BLaER1 (cell line): ENCODE data around the gene CELSR3.

Source experiments
- H3K27ac ChIP-seq: shearing (Covaris generic); formaldehyde crosslinking; 2 replicates; pipeline ENCODE4 v1.8.1; 2022
- H3K27me3 ChIP-seq: shearing (Covaris generic); formaldehyde crosslinking; 2 replicates; pipeline ENCODE4 v1.8.1; 2022
- H3K36me3 ChIP-seq: shearing (Covaris generic); formaldehyde crosslinking; 2 replicates; pipeline ENCODE4 v1.8.1; 2022
- H3K4me1 ChIP-seq: shearing (Covaris generic); formaldehyde crosslinking; 2 replicates; pipeline ENCODE4 v1.8.1; 2022
- H3K4me2 ChIP-seq: shearing (Covaris generic); formaldehyde crosslinking; 2 replicates; pipeline ENCODE4 v1.8.1; 2022
- H3K4me3 ChIP-seq: shearing (Covaris generic); formaldehyde crosslinking; 2 replicates; pipeline ENCODE4 v1.8.1; 2022
- H3K9ac ChIP-seq: shearing (Covaris generic); formaldehyde crosslinking; 2 replicates; pipeline ENCODE4 v1.8.1; 2022
- H3K9me3 ChIP-seq: shearing (Covaris generic); formaldehyde crosslinking; 2 replicates; pipeline ENCODE4 v1.8.1; 2022
- H4K20me1 ChIP-seq: shearing (Covaris generic); formaldehyde crosslinking; 2 replicates; pipeline ENCODE4 v1.8.1; 2022
- Cebpa-rat ChIP-seq: shearing (Covaris generic); IDR thresholded peaks from 2 replicates; pipeline ENCODE4 v1.8.1; 2022

Gene CELSR3

DNA sequence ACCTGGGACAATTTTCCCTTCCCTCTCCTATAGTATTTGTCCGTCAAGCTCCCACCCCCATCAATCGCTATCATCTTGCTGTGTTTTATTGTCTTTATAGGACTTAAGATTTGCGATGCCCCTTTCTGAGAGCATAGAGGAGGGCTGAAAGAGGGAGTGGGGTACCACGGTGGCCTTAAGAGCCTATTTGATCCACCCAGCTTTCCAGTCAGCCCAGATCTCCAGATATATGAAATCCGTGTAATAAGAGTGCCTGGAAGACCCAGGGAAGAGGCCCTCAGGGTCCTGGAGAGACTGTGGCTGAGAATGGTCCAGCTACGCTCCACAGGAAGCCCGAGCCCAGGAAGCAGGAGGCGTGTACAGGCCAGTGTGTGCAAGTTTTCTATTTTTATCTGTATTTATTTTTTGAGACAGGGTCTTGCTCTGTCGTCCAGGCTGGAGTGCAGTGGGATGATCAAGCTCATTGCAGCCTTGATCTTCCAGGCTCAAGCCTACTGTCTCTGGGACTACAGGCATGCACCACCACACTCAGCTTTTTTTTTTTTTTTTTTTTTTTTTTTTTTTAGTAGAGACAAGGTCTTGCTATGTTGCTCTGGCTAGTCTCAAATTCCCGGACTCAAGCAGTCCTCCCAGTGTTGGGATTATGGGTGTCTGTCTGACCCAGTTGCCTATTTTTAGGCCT, 24.0 kb upstream of the CELSR3 start:
- H3K36me3 ChIP-seq: peaks cover 65% of the 10 kb centered on the region
- peaks cover 77% of the 10 kb centered on the region for H4K20me1 ChIP-seq
- no peak overlapping the region for H3K27ac ChIP-seq
- peak overlapping the region; percentile 63 for H3K9ac ChIP-seq
- peak overlapping the region; percentile 97 for H3K4me2 ChIP-seq
- no peak for TF ChIP-seq Cebpa-rat
- no peaks in the 10 kb centered on the region for H3K27me3 ChIP-seq
- H3K4me3 ChIP-seq: peak overlapping the region; percentile 89; the same call in 1 of the 2 replicates
- H3K9me3 ChIP-seq: no peaks in the 10 kb centered on the region
- H3K4me1 ChIP-seq: peaks cover 48% of the 10 kb centered on the region

DNA sequence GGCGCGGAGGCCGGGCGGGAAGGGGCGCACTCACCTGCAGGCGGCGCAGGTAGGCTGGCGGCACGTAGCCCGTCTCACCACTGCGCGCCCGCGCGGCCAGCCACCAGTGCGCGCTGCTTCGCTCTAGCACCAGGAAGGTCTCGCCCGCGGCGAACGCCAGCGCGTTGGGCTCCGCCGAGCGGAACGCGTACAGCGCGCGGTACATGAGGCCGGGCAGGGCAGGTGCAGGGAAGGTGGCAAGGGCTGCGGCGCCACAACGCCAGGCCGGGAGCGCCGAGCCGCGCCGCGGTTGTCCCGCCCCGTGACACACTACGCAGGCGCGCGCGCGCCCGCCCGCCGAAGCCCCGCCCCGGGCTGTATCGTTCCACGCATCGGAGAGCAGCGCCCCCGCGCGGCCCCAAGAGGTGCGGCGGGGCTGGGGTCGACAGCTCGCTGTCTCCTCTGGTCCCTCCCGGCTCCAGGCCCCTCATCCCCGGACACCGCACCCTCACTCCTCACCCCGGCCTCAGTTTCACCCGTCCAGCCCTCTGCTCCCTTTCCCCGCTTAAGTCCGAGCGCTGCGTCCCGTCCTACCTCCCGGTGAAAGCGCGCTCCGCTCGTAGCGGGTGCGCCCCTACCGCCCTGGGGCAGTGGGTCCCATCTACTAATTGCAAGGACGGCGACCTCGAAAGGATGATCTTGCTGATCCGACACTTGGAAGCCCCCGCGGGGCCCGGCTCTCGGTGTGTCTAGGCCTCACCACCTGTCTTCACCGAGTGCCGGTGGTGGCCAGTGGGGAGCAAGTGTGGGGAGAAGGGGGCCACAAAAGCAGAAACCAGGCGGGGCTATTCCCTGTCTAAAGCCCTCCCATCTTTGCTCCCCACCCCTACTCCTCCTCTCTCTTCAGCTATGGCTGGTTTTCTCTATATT, 23.2 kb upstream of the CELSR3 start, which contains the start of gene NCKIPSD:
TSS of gene NCKIPSD (minus strand) at position 313 of the 909 bp plus-strand sequence. CDS start at position 205, 108 bp downstream.
- H3K27me3 ChIP-seq: no peaks in the 10 kb centered on the region
- no peak for TF ChIP-seq Cebpa-rat
- H3K9me3 ChIP-seq: no peaks in the 10 kb centered on the region
- H3K36me3 ChIP-seq: peaks cover 65% of the 10 kb centered on the region
- peak within 1 kb of the TSS; percentile 97 for H3K4me2 ChIP-seq
- peak within 1 kb of the TSS; percentile 87 for H3K9ac ChIP-seq
- peak within 1 kb of the TSS; percentile 86 for H3K27ac ChIP-seq
- H4K20me1 ChIP-seq: peaks cover 68% of the 10 kb centered on the region
- peaks cover 48% of the 10 kb centered on the region for H3K4me1 ChIP-seq
- H3K4me3 ChIP-seq: peak within 1 kb of the TSS; percentile 89

DNA sequence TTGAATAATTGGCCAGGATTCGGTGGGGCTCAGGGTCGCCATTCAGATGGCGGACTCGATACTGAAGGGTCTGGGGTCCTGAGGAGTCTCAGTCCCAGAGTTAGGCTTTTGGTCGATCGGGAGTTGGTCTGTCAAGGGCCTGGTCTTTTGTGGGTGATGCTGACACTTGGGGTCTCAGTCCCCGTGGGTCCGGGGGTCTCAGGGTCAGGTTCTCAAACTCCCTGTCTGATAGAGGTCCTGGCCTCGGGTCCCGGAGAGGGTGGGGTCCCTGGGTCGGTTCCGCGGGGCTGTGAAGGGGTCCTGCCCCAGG, 22.6 kb upstream of the CELSR3 start:
- no peaks in the 10 kb centered on the region for H3K9me3 ChIP-seq
- H3K36me3 ChIP-seq: peaks cover 65% of the 10 kb centered on the region
- no peak for TF ChIP-seq Cebpa-rat
- peak overlapping the region; percentile 87 for H3K9ac ChIP-seq
- H4K20me1 ChIP-seq: peaks cover 66% of the 10 kb centered on the region
- peak overlapping the region; percentile 86 for H3K27ac ChIP-seq
- peak overlapping the region; percentile 97 for H3K4me2 ChIP-seq
- peaks cover 50% of the 10 kb centered on the region for H3K4me1 ChIP-seq
- H3K27me3 ChIP-seq: no peaks in the 10 kb centered on the region
- peak overlapping the region; percentile 89 for H3K4me3 ChIP-seq

DNA sequence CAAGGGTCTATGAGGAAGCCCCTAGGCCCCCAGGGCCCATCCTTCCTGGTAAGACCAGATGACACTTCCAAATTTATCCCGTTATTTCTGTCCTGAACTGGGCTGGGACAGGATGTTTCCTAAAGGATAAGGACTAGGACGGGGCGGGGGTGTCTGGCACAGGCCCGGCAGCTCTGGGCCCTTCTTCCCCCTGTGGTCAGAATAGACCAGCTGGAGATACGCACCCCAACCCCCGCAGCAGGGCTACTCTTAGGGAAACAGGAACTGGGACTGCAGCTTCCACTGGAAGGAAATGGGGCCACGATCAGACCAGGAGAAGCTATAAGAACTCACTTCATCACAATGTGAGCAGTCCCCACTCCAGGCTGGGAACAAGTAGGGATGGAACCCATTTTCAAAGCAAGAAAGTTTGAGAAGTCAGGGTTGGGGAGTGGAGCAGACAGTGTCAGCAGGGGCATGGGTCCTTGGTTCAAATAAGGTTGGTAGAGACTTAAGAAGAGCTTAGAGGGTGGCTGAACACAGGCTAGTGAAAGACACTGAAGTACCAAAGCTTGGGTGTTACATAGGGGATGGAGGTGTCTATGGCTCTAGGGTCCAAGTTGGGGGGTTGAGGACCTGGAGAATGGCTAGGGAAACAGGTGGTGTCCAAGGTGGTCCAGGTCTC, 21.9 kb upstream of the CELSR3 start:
- no peaks in the 10 kb centered on the region for H3K27me3 ChIP-seq
- no peak for TF ChIP-seq Cebpa-rat
- H3K36me3 ChIP-seq: peaks cover 65% of the 10 kb centered on the region
- H3K4me2 ChIP-seq: peak overlapping the region; percentile 97
- peak overlapping the region; percentile 49; the same call in 1 of the 2 replicates for H3K9ac ChIP-seq
- H4K20me1 ChIP-seq: peaks cover 66% of the 10 kb centered on the region
- H3K4me1 ChIP-seq: peaks cover 56% of the 10 kb centered on the region
- H3K4me3 ChIP-seq: peak overlapping the region; percentile 55
- H3K27ac ChIP-seq: peak overlapping the region; percentile 45; the same call in 1 of the 2 replicates
- H3K9me3 ChIP-seq: no peaks in the 10 kb centered on the region

- peak overlapping the region; percentile 55 for H3K4me3 ChIP-seq
- peak overlapping the region; percentile 97 for H3K4me2 ChIP-seq
- H3K27ac ChIP-seq: peak overlapping the region; percentile 45; the same call in 1 of the 2 replicates
- no peaks in the 10 kb centered on the region for H3K9me3 ChIP-seq
- no peak for TF ChIP-seq Cebpa-rat
- H3K9ac ChIP-seq: peak overlapping the region; percentile 49; the same call in 1 of the 2 replicates
- H4K20me1 ChIP-seq: peaks cover 64% of the 10 kb centered on the region
- no peaks in the 10 kb centered on the region for H3K27me3 ChIP-seq
- H3K36me3 ChIP-seq: peaks cover 65% of the 10 kb centered on the region
- H3K4me1 ChIP-seq: peaks cover 60% of the 10 kb centered on the region
Measured at GRCh38 chr3:48684054-48684349, 21.3 kb upstream of the CELSR3 start.

GRCh38 chr3:48682786-48683185, 20.1 kb upstream of the CELSR3 start:
- Histone ChIP-seq H3K4me3 (no peak overlapping the region), H3K9ac (no peak overlapping the region), H3K27ac (no peak overlapping the region), H3K9me3 (no peaks in the 10 kb centered on the region), H3K27me3 (no peaks in the 10 kb centered on the region), H4K20me1 (peaks cover 60% of the 10 kb centered on the region), H3K4me1 (peaks cover 48% of the 10 kb centered on the region), H3K4me2 (no peak overlapping the region), H3K36me3 (peaks cover 65% of the 10 kb centered on the region)
- TF ChIP-seq Cebpa-rat: no peak

DNA sequence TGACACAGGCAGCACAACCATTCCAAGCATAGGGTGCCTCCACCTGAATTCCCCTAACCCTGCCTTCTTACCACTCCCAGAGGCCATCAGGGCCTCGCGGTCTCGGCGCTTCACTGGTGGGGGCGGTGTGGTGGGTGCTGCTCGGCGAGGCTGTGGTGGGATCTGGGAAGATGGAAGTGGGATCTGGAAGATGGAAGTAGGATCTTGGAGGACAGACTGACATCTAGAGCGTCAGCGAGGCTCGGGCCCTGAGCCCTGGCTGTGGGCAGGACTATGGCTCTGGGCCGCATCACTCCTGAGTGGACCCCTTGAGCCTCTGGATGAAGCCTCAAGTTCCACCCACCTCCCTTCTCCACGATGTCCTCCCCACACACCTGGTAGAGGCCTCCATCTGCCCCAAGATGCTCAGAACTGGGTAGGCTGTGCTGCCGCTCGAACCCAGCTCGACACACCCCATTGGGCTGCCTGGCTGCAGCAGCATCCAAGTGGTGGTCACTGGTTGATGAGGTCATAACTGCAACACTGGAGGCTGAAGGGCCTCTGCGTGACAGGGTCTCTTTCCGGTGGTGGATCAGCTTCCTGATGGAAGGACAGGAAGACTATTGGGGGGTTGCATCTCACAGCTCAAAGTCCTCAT, 19.4 kb upstream of the CELSR3 start:
- no peaks in the 10 kb centered on the region for H3K27me3 ChIP-seq
- peaks cover 41% of the 10 kb centered on the region for H3K4me1 ChIP-seq
- peaks cover 65% of the 10 kb centered on the region for H3K36me3 ChIP-seq
- no peak overlapping the region for H3K4me2 ChIP-seq
- H3K9me3 ChIP-seq: no peaks in the 10 kb centered on the region
- no peak overlapping the region for H3K27ac ChIP-seq
- peaks cover 54% of the 10 kb centered on the region for H4K20me1 ChIP-seq
- TF ChIP-seq Cebpa-rat: no peak
- H3K4me3 ChIP-seq: no peak overlapping the region
- H3K9ac ChIP-seq: no peak overlapping the region

GRCh38 chr3:48681541-48681880, 18.8 kb upstream of the CELSR3 start:
- Histone ChIP-seq H3K9me3 (no peaks in the 10 kb centered on the region), H3K27me3 (no peaks in the 10 kb centered on the region), H3K27ac (no peak overlapping the region), H3K4me1 (peaks cover 35% of the 10 kb centered on the region), H3K4me2 (no peak overlapping the region), H3K36me3 (peaks cover 69% of the 10 kb centered on the region), H3K4me3 (no peak overlapping the region), H3K9ac (no peak overlapping the region), H4K20me1 (peaks cover 48% of the 10 kb centered on the region)
- TF ChIP-seq Cebpa-rat: no peak

DNA sequence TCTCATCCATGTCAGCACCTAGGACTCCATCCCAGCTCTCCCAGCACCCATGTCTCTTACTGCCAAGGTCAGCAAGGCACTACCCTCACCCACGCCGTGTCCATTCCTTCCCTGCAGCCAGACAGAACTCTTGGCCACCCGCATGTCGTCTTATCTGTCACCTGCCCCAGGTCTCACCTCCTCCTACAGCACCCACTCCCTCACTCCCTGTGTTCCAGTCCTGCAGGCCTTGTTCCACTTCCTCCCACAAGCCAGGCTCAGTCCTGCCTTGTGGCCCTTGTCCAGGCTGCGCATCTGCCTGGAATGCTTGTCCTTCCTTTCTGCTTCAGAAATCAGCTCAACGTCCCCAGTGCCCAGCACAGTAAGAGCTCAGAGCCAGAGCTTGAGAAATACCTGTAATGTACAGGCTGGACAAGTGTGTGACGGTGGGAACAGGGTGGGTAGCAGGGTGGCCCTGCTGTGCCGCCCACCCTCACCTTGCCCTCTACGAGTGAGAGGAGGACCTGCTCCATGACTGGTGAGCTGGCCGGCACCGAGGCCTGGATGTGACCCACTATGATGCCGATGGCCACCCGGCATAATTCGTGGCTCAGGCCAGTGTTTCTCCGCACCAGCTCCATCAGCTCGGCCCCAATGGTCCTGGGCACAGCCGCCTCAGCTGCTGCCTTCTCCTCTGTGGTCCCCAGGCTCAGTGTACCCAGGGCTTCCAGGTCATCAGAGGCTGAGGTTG, 18.3 kb upstream of the CELSR3 start:
- no peak overlapping the region for H3K27ac ChIP-seq
- peaks cover 74% of the 10 kb centered on the region for H3K36me3 ChIP-seq
- TF ChIP-seq Cebpa-rat: no peak
- H3K9me3 ChIP-seq: no peaks in the 10 kb centered on the region
- H4K20me1 ChIP-seq: peaks cover 43% of the 10 kb centered on the region
- H3K4me2 ChIP-seq: no peak overlapping the region
- H3K27me3 ChIP-seq: no peaks in the 10 kb centered on the region
- peaks cover 30% of the 10 kb centered on the region for H3K4me1 ChIP-seq
- H3K9ac ChIP-seq: no peak overlapping the region
- no peak overlapping the region for H3K4me3 ChIP-seq
